K562 (cell line): ENCODE data around the gene GRIN1. TPM values are rescaled to one million over a fixed set of nuclear protein-coding genes. Genes with fewer than 3 reads are reported as not detected.
"Not testable (repeated sequence)": the region's sequence is repeated elsewhere in the genome, so short reads cannot be mapped to it uniquely, and the experiment has no call there.

Experiments used
- ATAC-seq: fragments of 200-7000 bp; cut with Tn5 transposase; 3 replicates; pipeline ENCODE4 v1.9.1; 2020; ENCODE audit warnings: moderate library complexity
- BruUV-seq: library from RNA; stranded (reverse); fragments of 400-500 nt; replicated peaks from 2 replicates; lab custom pipeline; 2021; lab: Mats Ljungman, UMichigan
- CTCF ChIA-PET: fragments of 300-600 bp; formaldehyde crosslinking; extraction: SDS; loops from one replicate; lab custom pipeline; 2021; ENCODE audit warnings: low intra/inter-chr PET ratio; lab: Yijun Ruan, JAX
- POLR2A ChIA-PET: fragments of 300-600, 350-650 bp; sonication (Branson Sonifier 250); formaldehyde crosslinking; extraction: SDS; loops from one replicate; lab custom pipeline; 2021; ENCODE audit warnings: antibody characterized with exemption, inconsistent platforms; lab: Yijun Ruan, JAX
- DNase-seq, 4 experiments: peaks; one replicate each; pipeline versions ENCODE4 v3.0.0 to v3.0.0-alpha.2; 2011 to 2018; ENCODE audit warnings: low spot score in 3 of 4, mixed read lengths in 3 of 4; ENCODE audit errors: extremely low read depth in 1 of 4
- FAIRE-seq: peaks from 2 replicates; lab custom pipeline; 2011; peaks lifted over from hg19 to GRCh38; lab: Jason Lieb, UNC
- H2AFZ ChIP-seq: 2 replicates; pipeline ENCODE4 v1.6.0; 2011; ENCODE audit warnings: low read depth, low read length, control low read depth, inconsistent platforms
- H3K27ac ChIP-seq: fragments of 200-600 bp; 3 replicates; pipeline ENCODE4 v1.8.0; 2011; ENCODE audit warnings: low read depth, mild to moderate bottlenecking, control low read depth, inconsistent platforms, low read length, moderate library complexity, mixed read lengths; ENCODE audit errors: extremely low read depth
- H3K27me3 ChIP-seq, 2 experiments: fragments of 300-600 bp in 1 of 2; 2 replicates in 1 of 2; 3 replicates in 1 of 2; pipeline versions ENCODE4 v1.6.0 to v1.8.0; 2011; ENCODE audit warnings: inconsistent platforms in 2 of 2, low read length in 2 of 2, mild to moderate bottlenecking in 1 of 2, mixed read lengths in 1 of 2, moderate library complexity in 1 of 2; ENCODE audit not compliant: control insufficient read depth in 2 of 2, insufficient read depth in 2 of 2
- H3K36me3 ChIP-seq: fragments of 300-600 bp; 3 replicates; pipeline ENCODE4 v1.8.0; 2011; ENCODE audit warnings: mild to moderate bottlenecking, low read length, inconsistent platforms; ENCODE audit not compliant: control insufficient read depth, insufficient read depth
- H3K4me1 ChIP-seq, 2 experiments: fragments of 200-600 bp in 1 of 2; replicated peaks in 1 of 2; 2 replicates in 1 of 2; 3 replicates in 1 of 2; pipeline versions ENCODE4 v1.5.1 to v1.8.0; 2011; ENCODE audit warnings: inconsistent platforms in 2 of 2, low read length in 2 of 2, mild to moderate bottlenecking in 1 of 2, mixed read lengths in 1 of 2, moderate library complexity in 1 of 2; ENCODE audit not compliant: control insufficient read depth in 2 of 2, insufficient read depth in 2 of 2
- H3K4me2 ChIP-seq: 2 replicates; pipeline ENCODE4 v1.6.1; 2011; ENCODE audit warnings: low read length, control low read depth, inconsistent platforms, mixed read lengths; ENCODE audit not compliant: insufficient read depth
- H3K4me3 ChIP-seq: fragments of 200-600 bp; sonication (generic), shearing (Covaris generic); 2 replicates; pipeline ENCODE4 v1.5.1; 2016; ENCODE audit warnings: control low read depth, inconsistent platforms
- H3K79me2 ChIP-seq: fragments of 200-600 bp; 3 replicates; pipeline ENCODE4 v1.8.0; 2011; ENCODE audit warnings: low read length, inconsistent platforms; ENCODE audit not compliant: control insufficient read depth, insufficient read depth
- H3K9ac ChIP-seq, 2 experiments: 2 replicates each; pipeline versions ENCODE4 v1.6.0 to v1.6.1; 2011; ENCODE audit warnings: low read depth in 2 of 2, low read length in 2 of 2, control low read depth in 1 of 2, inconsistent platforms in 1 of 2, mild to moderate bottlenecking in 1 of 2, mixed read lengths in 1 of 2; ENCODE audit not compliant: insufficient read depth in 1 of 2
- H3K9me1 ChIP-seq: one replicate; pipeline ENCODE4 v1.6.0; 2011; ENCODE audit warnings: inconsistent platforms, mild to moderate bottlenecking, low read length, moderate library complexity; ENCODE audit not compliant: control insufficient read depth, insufficient read depth
- H3K9me3 ChIP-seq: replicated peaks from 2 replicates; pipeline ENCODE4 v1.5.1; 2011; ENCODE audit warnings: low read depth, low read length, inconsistent platforms; ENCODE audit not compliant: control insufficient read depth, insufficient read depth
- H4K20me1 ChIP-seq: replicated peaks from 2 replicates; pipeline ENCODE4 v1.6.1; 2011; ENCODE audit warnings: low read length, inconsistent platforms, mixed read lengths; ENCODE audit not compliant: control insufficient read depth, insufficient read depth
- ARID1B ChIP-seq: fragments of 450-650 bp; IDR thresholded peaks from 2 replicates; pipeline ENCODE4 v1.6.1; 2016; ENCODE audit warnings: antibody characterized with exemption, mild to moderate bottlenecking, inconsistent platforms
- ATF3 ChIP-seq, 2 experiments: fragments of 450-650 bp in 1 of 2; sonication (generic) in 1 of 2; formaldehyde crosslinking in 1 of 2; IDR thresholded peaks in 1 of 2; conservative IDR thresholded peaks in 1 of 2; 2 replicates each; pipeline versions ENCODE4 v1.6.1 to v1.8.1; 2016 to 2023; ENCODE audit warnings: mild to moderate bottlenecking in 2 of 2, moderate library complexity in 2 of 2, inconsistent platforms in 1 of 2, missing genetic modification reagents in 1 of 2
- EGR1 ChIP-seq: fragments of 450-650 bp; conservative IDR thresholded peaks from 2 replicates; pipeline ENCODE4 v1.6.1; 2017; ENCODE audit warnings: mild to moderate bottlenecking
- FOSL1 ChIP-seq: fragments of 200-800 bp; sonication (Bioruptor generic); conservative IDR thresholded peaks from 2 replicates; pipeline ENCODE4 v1.6.1; 2016; ENCODE audit warnings: missing genetic modification characterization, missing compliant biosample characterization
- HDAC1 ChIP-seq, 2 experiments: fragments of 450-650 bp; IDR thresholded peaks; 2 replicates each; pipeline ENCODE4 v1.6.1; 2016 to 2017; ENCODE audit warnings: inconsistent platforms in 1 of 2, mild to moderate bottlenecking in 1 of 2, moderate library complexity in 1 of 2
- JUND ChIP-seq, 2 experiments: IDR thresholded peaks; 2 replicates in 1 of 2; 3 replicates in 1 of 2; pipeline ENCODE4 v1.6.1; 2011; ENCODE audit warnings: borderline replicate concordance in 2 of 2, low read depth in 2 of 2, low read length in 2 of 2, improper control_type of control experiment in 1 of 2, missing biosample characterization in 1 of 2, missing genetic modification characterization in 1 of 2, missing genetic modification reagents in 1 of 2
- KDM1A ChIP-seq, 2 experiments: fragments of 450-650 bp; IDR thresholded peaks; 2 replicates each; pipeline ENCODE4 v1.6.1; 2016; ENCODE audit warnings: mild to moderate bottlenecking in 2 of 2
- RCOR1 ChIP-seq, 2 experiments: IDR thresholded peaks; 2 replicates each; pipeline ENCODE4 v1.6.1; 2012; ENCODE audit warnings: low read depth in 2 of 2, low read length in 2 of 2, borderline replicate concordance in 1 of 2, improper control_type of control experiment in 1 of 2
- SMARCA4 ChIP-seq: fragments of 450-650 bp; IDR thresholded peaks from 2 replicates; pipeline ENCODE4 v1.6.1; 2016
- VEZF1 ChIP-seq: fragments of 200-800 bp; sonication (Bioruptor generic); IDR thresholded peaks from 2 replicates; pipeline ENCODE4 v1.6.1; 2017; ENCODE audit warnings: missing genetic modification characterization, missing compliant biosample characterization
- WGBS: fragments of 100-300 bp; shearing (Covaris generic); methylation state at CpG from one replicate; pipeline ENCODE4 v1.1.6; 2016; ENCODE audit warnings: low coverage, mixed read lengths; ENCODE audit not compliant: insufficient coverage; ENCODE audit errors: missing lambda C conversion rate; 5-methylcytosine and 5-hydroxymethylcytosine counted together
- in situ Hi-C: fragments of 300-500 bp; cut with MboI; formaldehyde crosslinking; loops from 4 replicates; pipeline ENCODE4 v1.15.0; 2018; ENCODE audit warnings: inconsistent platforms, mixed read lengths
- intact Hi-C: fragments of 100-400 bp; cut with micrococcal nuclease; formaldehyde crosslinking; loops from 2 replicates; pipeline ENCODE4 v1.14.2; 2022
- polyA plus RNA-seq, 8 experiments: library from polyadenylated mRNA; depleted of rRNA in 4 of 8; stranded (reverse) in 5 of 8; unstranded in 3 of 8; fragments of >200 nt; fragmentation: Nextera tagmentation in 2 of 8; fragmentation: Illumina TruSeq in 1 of 8; extraction: Ambion mirVana in 2 of 8; extraction: Trizol in 1 of 8; gene quantifications; 2 replicates each; pipeline versions ENCODE4 v1.2.1 to v1.2.3, GENCODE V29; 2011 to 2014; ENCODE audit warnings: inconsistent platforms in 1 of 8, missing spikeins in 1 of 8
- total RNA-seq, 7 experiments: library from RNA; depleted of rRNA in 6 of 7; stranded (reverse); fragments of >200 nt in 6 of 7; fragmentation: Illumina TruSeq in 2 of 7; extraction: Trizol in 2 of 7; gene quantifications; 2 replicates each; pipeline versions ENCODE4 v1.2.1 to v1.2.3, GENCODE V29; 2011 to 2021; ENCODE audit warnings: low replicate concordance in 1 of 7

GRIN1 gene
- total and polyA plus RNA-seq, 9 of the 15 experiments (the other 6 are each of a cell fraction or from before 2014, with no cell fraction given), result 0.03 to 0.35 (median 0.16) TPM; not detected in 6

GRCh38 chr9:137135154-137135553, 3.8 kb upstream of the GRIN1 start:
- 8% methylated on average over 6 of the region's 9 CpGs for WGBS
- H3K4me3 ChIP-seq; H3K36me3 ChIP-seq; H3K4me2 ChIP-seq; H3K9me3 ChIP-seq; ATAC-seq; BruUV-seq; H3K27ac ChIP-seq; H3K9ac ChIP-seq; H3K9me1 ChIP-seq; FAIRE-seq; intact Hi-C loops; in situ Hi-C loops; H2AFZ ChIP-seq; H3K79me2 ChIP-seq; TF ChIP-seq JUND (tag; IDR thresholded peaks at IDR 0.05; ENCODE audit: borderline replicate concordance, low read depth, low read length); ATF3 (CRISPR knock-in tag; conservative IDR thresholded peaks at IDR 0.05): not testable (repeated sequence)
- CTCF ChIA-PET, result interaction anchor here (0.7 kb wide), 1 partner anchor 534 kb away, joined by 3 read pairs; no protein-coding TSS in a partner anchor
- H3K27me3 ChIP-seq, result peaks cover 23 to 46% of the 10 kb centered on the region in 2 experiments; a peak in 4 of 5 replicates
- DNase-seq, result peak in 2 of 4 experiments; percentile 5 to 15
- POLR2A ChIA-PET, result interaction anchor here (0.9 kb wide), 1 partner anchor 15 kb away, joined by 3 read pairs; no protein-coding TSS in a partner anchor
- TF ChIP-seq JUND (IDR thresholded peaks at IDR 0.05; ENCODE audit: borderline replicate concordance, low read depth, low read length) (peak; percentile 68), RCOR1 (IDR thresholded peaks at IDR 0.05; ENCODE audit: borderline replicate concordance in 1 of 2, low read depth in 2 of 2, low read length in 2 of 2) (peak in 1 of 2 experiments; percentile 52; a peak in 1 of 4 replicates), FOSL1 (peak; percentile 41; the same call in 1 of the 2 replicates), ARID1B (0 out of 2 replicates have a peak, but pooled peaks have one; percentile 12), KDM1A (IDR thresholded peaks at IDR 0.05) (peak; percentile 91 to 93), VEZF1 (CRISPR knock-in tag) (peak; percentile 70), SMARCA4 (0 out of 2 replicates have a peak, but pooled peaks have one; percentile 28), EGR1 (peak; percentile 75), HDAC1 (IDR thresholded peaks at IDR 0.05) (0 out of 4 replicates have a peak, but pooled peaks of 1 of the 2 experiments have one; percentile 28), ATF3 (IDR thresholded peaks at IDR 0.05) (peak; percentile 75)
- H3K4me1 ChIP-seq, result peaks cover 0 to 52% of the 10 kb centered on the region in 2 experiments; a peak in 2 of 5 replicates
- H4K20me1 ChIP-seq, result peaks cover 13% of the 10 kb centered on the region
